ENCODE results near the gene SUSD6. TPM values are rescaled to one million over a fixed set of nuclear protein-coding genes. Genes with fewer than 3 reads are reported as not detected.
"Not testable (repeated sequence)": the region's sequence is repeated elsewhere in the genome, so short reads cannot be mapped to it uniquely, and the experiment has no call there.

Gene SUSD6
- total RNA-seq, 1 experiment from 2014 or later: 5.8 TPM

DNA sequence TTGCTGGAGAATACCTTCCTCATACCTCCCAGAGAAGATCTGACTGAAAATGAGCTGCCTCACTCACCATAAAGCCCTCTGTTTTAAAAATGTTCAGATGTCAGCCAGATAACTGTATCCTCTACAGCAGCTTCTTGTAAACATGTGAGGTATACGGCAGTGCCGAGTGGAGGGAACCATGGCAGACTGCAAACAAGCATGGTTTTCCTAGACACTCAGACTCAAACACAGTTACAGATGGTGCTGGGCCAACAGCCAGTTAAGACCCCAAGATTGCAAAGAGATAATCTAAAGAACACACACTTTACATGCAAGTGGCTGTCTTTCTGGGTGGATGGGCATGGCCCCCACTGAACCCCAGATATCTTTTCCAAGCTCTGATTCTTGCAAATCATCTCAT, 20.1 kb upstream of the SUSD6 start:
- DNase-seq (ENCODE audit: low read depth): no peak

DNA sequence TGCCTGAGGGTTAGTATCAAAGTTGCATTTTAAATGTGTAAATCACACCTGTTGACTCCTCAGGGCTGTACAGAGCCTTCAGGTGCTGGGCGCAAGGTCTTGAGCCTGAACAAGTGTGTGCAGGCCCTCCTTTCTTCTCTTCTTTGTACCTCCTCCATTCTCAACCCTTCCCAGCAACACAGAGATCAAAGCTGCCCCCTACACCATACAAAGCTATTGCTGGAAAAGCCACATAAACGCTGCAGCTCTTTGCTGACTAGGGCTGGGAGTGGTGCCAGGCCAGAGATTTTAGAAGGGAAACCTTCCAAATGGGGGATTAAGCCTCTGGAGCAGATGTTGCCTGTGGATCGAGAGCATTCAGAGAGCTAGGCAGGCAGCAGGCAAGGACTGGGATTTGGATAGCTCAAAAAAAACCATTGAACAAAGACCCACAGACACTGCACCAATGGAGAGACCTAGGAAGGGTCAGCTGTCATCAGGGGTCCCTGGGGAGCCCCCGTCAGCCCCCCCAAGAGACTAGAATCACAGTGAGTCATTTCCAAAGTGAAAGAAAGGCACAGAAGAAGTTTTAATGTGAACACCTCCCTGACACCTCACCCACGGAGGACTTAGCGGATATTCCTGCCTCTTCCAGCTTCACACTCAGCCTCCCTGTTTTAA, 18.2 kb upstream of the SUSD6 start:
- no peak for DNase-seq (ENCODE audit: low read depth)

DNA sequence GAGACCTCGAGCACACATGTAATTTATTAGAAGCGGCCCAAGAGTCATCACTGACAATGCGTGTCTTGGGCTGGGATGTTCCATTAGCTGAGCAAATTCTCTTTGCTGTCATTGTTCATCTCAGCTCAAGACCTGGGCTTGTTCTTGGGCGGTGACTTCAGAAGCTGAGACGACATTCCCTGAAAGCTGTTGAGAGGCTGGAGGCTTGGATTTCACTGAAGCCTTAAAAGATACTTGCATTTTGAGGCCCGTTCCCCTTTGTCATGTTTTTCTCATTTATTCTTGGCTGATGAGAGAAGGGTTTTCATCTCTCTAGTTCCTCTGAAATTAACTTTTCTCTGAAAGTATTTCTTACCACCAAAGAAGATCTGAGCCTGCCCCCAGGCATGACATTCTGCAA, 16.6 kb upstream of the SUSD6 start:
- no peak for DNase-seq (ENCODE audit: low read depth)

DNA sequence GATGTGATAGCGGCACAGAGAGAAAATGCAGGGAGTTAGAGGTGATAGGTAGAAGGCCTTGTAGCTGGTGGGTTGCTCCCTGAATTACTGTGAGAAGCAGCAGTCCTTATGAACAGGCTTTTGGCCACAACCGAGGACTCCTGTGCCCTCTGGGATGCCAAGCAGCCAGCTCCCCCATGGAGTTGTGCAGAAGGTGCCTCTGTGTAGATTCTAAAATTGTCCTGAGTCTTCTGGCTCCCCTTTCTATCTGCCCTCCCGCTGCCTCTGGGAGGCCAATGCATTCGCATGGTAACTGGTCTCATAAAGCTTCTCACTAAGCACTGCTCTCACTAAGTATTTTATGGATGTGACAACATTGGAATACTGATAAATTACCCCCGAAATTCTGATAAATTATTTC, 16.1 kb upstream of the SUSD6 start:
- DNase-seq (ENCODE audit: low read depth): no peak

DNA sequence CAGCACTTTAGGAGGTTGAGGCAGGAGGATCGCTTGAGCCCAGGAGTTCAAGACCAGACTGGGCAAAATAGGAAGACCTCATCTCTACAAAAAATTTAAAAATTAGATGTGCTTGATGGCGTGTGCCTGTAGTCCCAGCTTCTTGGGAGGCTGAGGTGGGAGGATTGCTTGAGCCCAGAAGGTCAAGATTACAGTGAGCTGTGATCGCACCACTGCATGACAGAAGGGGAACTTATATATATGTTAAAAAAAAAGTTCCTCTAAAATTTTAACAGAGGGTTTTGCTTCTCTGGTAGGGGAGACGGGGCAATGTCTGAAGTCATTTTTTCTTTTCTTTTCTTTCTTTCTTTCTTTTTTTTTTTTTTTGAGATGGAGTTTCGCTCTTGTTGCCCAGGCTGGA, 12.0 kb upstream of the SUSD6 start:
- DNase-seq (ENCODE audit: low read depth): not testable (repeated sequence)

DNA sequence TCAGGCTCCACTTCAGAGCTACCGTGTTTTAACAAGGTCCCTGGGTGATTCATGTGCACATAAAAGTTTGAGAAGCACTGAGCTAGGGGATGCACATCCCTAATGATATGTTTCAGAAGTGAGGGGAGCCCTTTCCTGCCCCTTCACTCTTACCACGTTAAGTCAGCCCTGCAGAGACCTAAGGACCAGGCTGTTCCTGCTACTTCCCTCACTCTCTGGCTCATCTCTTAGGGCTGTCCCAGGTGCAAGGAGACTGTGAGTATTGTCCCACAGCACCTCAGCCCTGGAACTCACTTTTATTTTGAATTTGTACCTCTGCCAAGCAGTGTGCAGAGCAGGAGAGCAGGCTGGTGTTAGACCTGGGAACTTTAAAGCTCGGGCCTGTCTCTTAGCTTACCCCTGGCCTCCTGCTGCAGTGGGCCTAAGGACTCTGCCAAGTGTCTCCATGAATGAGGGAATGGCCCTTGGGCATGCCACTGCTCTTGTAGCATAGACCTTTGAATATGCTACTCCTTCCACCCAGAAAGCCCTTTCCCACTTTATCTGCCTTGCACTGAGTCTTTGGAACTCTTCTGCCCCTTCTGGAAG, 11.0 kb upstream of the SUSD6 start:
- DNase-seq (ENCODE audit: low read depth): no peak

DNA sequence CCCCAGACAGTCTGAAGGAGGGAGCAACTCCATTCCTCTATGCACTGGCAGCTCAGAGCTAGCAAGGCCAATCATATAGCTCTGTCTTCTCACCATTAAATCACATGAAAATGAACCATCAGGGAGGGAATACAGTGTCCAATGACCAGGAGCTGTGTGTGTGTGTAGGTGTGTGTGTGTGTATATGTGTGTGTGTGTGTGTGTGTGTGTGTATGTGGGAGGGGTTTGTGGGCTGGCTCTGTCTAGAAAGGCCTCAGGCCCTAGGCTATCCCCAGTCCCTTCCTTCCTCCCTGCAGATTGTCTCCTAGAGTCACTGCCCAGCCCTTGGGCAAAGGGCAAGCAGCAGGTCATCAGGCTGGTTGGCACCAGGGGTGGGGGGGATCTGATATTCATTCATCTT, 5.7 kb upstream of the SUSD6 start:
- no peak for DNase-seq (ENCODE audit: low read depth)

DNA sequence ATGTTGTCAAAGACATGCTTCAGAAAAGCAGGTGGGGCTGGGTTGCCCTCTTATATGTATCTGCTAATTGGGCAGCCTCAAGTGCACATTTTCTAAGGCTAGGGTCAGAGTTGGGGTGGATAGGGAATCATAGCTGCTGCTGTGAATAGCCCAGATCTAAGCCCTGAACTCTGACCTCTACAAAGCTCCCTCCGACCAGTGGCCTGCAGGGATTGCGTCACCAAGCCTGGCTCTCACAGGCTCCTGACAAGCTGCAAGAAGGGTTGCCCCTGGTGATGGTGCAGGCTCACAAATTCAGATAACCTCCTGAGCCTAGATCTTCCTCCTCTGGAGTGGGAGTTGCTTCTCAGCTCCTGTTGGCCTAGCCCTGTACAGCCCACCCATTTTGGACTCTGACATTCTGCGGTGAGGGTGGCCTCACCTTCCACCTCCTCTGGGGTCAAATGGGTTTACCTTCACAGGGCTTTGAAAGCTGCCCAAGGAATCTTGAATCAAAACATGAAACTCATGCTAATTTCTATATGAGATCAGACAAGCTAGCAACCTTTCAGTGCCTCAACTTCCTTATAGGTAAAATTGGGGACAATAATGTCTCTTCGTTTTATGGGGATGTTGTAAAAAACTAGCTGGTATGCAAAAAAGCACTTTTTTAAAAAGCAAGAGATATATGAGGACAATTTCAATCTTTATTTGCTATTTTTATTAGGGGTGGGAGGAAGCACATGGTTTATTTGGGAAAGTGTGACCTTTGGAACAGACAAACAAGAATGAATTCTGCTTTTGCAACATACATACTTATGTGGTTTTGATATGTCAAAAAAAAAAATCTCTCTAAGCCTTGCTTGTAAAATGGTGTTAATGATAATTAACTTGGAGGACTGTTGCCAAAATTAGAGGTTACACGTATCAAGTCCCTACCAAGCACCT, 4.9 kb upstream of the SUSD6 start:
- no peak for DNase-seq (ENCODE audit: low read depth)

DNA sequence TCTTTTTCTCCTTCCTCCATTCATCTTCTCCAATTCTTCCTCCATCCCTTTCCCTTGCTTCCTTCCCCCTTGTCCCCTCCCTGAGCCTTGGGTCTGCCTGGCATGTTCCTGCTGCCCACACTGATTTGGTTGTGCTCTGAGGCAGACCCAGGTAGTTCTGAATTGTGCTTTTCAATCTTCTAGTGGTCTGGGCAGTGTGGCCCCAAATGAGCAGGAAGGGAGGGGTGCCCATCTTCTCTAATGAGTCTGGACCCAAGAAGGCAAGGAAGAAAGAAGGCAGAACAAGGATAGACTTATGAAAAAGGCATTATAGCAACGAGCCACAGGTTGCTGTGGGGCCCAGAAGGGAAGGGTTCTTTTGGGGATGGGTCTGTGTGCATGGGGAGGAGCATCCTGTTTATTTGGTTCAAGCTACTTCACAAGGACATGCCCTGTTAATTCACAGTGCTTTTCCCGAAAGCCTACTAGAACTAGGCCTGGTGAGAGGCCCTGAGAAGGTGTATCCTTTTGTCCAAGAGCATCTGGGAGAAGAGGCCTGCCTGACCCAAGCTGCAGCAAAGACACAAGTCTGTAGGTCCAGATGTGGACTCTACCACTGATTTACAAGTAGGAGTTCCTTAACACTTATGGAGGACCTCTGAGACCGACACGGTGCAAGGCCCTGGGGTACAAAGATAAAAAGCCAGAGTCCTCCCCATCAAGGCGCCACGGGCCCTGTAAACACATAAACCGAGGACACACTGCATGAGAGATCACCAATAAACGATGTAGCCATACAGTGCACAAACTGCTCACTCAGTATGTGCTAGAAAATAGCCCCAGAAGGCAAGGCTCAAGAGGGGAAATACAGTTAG, 1.1 kb upstream of the SUSD6 start:
- DNase-seq (ENCODE audit: low read depth): no peak

DNA sequence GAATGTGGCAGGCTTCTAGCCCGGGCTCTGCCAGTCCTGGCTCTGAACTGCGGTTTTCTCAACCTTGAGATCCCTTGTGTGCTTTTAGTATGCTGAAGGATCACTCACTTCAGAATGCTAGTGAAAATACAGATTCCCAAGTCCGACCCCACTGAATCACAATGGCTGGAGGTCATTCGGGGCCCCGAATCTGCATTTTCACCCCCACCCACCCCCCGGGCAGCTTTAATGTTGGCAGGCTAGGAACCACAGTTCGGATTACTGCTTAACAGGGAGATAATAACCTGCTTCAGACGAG, 573 bp upstream of the SUSD6 start:
- DNase-seq (ENCODE audit: low read depth): no peak

DNA sequence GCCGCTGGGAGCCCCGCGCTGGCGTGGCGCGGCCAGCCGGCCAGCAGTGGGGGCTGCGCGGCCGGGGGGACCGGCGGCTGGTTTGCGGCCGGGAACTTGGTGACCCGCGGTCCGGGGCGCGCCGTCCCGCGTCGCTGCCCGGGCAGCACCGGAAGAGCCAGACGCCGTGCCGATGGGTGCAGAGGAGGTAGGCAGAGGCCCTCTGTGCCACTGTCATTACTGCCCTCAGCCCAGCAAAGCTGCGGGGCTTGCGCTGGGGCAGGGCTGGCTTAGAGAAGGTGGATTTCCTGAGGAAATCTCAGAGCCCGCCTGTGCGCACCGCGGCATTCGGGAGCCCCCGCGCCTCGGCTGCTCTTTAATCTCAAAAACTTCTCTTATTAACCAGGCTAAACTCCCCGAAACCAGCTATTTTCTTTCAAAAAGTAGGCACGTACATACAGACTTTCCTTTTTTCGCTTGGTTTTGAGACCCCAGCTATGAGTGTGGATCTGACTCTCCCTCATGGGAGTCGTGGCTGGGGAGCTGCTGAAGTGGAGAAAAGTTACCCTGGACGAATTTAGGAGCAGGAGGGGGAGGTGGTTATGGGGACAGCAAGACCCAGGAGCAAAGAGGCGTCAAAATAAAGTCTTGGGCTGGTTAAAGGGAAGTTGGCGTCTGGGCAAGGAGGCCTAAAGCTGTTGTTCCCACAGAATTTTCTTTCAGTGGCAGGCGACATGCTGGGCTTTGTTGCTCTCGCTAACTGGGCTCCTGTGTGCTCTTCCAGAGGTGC, 802 bp downstream of the SUSD6 start:
- DNase-seq (ENCODE audit: low read depth): peak; percentile 35

DNA sequence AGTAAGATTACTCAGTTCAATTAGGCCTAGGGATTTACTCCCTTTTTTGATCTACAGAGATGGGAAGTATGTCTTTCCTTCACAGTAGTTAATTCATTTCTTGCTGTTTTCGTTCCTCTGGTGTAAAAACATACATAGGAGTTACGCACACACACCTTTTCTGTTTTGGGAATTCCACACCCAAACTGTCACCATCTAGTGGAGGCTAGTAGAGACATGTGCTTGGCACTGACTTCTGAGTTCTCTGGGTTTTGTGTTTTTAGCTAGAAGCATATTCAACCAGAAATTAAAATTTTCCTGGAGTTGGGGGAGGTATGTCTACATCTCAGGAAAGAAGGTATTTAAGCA, 1.4 kb downstream of the SUSD6 start:
- DNase-seq (ENCODE audit: low read depth): no peak

DNA sequence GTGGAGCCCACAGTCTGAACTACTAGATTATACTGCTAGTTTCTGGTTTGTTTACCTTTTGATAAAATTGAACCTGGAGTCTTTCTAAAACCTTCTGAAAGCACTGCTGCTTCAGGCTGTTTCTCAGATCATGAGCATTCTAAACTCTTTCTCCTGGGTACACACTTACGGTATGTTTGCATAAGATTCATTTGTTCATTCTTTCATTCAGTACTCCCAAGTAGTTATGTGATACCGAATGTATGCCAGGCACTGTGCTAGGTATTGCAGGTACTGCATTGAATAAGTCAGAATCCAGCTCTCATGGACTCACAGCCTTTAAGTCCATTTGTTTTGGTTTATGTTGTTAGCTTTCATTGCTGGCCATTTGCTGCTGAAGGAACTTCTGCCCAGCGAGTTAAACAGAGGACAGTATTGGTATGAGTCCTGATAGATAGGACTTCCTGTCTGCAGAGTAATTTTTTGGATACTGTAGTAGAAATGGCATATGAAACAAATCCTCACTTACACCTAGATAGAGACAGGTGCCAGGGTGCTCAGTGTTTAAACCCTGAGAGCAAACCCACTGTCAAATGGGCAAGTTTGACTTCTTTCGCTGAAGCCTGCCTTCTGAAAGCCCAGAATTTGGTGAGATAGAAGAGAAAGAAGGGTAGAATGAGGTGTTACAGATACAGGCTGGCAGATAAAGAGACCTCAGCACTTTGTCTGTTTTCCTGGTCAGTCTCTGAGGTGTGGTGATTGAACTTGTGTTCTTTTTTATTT, 2.1 kb downstream of the SUSD6 start:
- no peak for DNase-seq (ENCODE audit: low read depth)

DNA sequence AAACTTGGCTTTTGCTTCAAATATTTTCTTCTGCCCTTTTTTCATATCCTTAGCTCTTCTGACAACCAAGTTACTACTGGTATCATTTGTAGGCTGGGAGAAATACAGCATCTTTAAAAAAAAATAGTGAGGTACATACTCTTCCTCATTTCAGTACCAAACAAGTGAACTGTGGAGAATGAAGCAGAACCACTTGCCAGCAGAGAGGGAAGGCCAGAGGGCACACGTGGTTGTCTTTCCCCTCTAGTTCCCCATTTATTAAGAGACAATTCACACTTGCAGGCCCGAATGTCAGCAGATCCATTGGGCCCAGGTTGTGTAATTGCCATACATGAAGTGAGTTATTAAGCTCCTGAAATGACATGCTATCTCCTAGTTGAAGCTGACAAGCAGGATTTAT, 3.2 kb downstream of the SUSD6 start:
- no peak for DNase-seq (ENCODE audit: low read depth)

DNA sequence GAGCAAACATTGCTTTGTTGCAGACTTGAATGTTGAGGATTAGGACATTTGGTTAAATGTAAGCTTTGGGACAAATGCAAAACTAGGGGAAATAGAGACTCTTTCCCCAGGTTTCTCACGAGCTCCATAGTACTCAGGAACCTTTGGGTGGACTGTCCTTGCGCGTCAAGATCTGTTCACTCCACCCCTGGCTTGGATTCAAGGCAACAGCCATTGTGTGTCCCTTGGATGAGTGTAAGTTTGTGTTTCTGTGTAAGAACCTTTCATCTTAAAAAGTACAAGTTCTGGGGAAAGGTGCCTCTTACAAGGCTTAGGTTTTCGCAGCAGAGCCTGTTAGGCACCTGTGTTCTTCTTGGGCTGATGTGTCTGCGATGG, 3.7 kb downstream of the SUSD6 start:
- DNase-seq (ENCODE audit: low read depth): no peak

DNA sequence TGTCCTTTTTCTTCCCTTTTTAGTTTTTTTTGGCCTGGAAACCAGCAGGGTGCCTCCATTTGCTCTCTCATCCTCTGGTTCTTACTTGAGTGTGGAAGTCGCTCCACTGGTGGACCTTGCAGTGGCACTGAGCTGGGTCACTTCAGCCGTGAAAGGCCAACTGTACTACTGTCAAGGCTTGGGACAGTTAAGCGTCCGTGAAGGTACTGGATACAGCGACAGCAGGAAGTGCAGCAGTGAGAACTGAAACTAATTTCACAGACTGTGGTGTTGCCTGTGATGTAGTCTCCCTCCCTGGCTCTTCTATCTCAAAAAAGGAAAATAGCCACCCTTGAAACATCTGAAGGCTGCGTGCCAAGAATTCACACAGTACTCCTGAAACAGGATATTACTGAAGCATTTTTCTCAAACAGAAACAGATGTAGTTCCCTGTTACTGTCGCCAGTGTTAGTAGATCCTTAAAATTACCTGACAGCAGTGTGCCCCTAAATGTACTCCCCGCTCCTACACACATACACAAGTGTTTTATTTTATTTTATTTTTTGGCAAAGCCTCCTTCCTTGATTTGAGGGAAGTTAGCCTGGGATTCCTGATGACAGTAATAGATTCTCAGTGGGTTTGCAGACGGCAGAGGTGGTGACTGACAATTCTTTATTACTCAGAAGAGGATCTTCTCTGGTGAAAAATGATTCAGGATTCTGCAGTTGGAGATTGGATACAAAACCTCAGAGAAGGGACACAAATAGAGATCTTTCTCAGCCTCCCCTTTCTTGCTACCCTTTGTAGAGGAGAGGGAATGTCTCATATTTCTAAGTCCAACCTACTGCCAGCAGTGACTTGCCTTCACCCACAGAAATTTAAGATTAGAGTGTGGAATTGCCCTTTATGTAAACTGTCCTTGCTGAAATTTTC, 4.4 kb downstream of the SUSD6 start:
- peak; percentile 82 for DNase-seq (ENCODE audit: low read depth)

DNA sequence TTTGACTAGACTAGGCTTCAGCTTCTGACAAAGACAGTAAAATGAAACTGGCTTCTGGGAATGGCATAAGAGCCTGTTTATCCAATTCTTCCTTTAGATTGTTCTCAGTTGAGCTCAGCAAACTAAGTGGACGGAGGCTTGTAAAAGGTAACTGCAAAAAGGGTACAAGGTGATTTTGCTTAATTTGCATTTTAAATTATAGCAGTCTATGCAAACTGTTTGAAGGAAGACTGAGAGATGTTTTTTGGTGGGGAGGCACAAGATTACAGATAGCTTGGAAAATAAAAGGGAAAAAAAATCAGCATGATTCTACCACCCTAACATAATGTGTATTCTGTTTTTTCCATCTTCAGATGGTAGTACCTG, 5.0 kb downstream of the SUSD6 start:
- no peak for DNase-seq (ENCODE audit: low read depth)

DNA sequence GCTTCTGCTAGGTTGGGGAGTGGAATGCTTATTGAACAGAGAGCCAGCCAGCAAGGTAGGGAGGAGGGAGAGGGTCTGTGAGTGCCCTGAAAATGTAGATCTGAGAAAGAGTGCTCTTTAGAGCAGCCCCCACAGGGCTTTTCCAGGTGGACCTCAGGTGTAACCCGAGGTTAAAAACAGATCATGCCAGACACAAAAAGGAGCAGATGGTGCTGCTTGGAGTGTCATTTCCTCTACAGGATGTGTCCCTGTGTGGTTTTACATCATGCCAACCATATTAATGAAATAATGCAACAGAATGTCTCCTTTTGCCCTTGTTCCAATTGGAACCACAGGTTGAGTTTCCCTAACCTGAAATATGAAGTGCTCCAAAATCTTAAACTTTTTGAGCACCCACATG, 6.4 kb downstream of the SUSD6 start:
- no peak for DNase-seq (ENCODE audit: low read depth)

DNA sequence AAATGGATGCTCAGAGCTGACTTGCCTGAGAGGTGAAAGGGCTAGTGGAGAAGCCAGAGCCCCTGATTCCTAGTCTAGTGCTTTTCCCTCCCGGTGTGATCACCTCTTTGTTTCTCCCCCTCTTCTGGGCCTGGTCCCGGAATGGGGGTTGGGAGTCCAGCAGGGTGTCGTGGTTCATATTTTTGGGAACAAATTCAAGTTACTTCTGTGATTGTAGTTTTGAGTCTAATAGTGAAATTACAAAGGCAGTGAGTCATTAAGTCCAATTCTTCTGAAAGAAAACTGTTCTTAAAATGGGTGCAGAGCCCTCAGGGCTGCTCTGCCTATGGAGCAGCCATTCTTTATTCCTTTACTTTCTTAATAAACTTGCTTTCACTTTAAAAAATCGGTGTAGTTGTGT, 7.6 kb downstream of the SUSD6 start:
- DNase-seq (ENCODE audit: low read depth): peak; percentile 24

DNA sequence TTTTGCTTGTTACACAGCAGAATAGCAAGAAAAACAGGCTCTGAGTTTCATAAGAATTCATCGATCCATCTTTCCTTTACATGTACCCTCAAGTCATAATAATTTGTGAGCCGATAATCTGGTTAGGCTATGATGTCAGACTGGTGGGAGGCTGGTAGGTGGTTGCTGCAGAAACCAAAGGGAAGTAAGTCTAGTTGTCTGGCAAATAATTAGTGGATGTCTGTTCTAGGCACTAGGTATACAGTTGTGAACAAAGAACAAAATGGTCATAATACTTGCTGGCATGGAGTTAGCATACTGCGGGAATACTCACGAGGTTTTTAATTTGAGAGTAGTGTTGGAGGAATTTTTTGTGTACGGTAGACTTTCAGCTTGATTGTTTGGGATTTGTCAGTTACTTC, 8.8 kb downstream of the SUSD6 start:
- DNase-seq (ENCODE audit: low read depth): no peak

Data from RPMI7951 (cell line).